Adipocyte (in vitro differentiated cells): ENCODE data around the gene TNFRSF17.

ENCODE experiments used
- DNase-seq: peaks from one replicate; pipeline ENCODE4 v3.0.0-alpha.2; 2015; ENCODE audit warnings: low read depth
- H3K27me3 ChIP-seq: replicated peaks from 2 replicates; pipeline ENCODE4 v1.7.0; 2013; ENCODE audit warnings: mild to moderate bottlenecking, low read length, moderate library complexity; ENCODE audit not compliant: control insufficient read depth, insufficient read depth
- H3K36me3 ChIP-seq: 2 replicates; pipeline ENCODE4 v1.7.0; 2013; ENCODE audit warnings: low read length, mild to moderate bottlenecking, moderate library complexity; ENCODE audit not compliant: control insufficient read depth, insufficient read depth, severe bottlenecking
- H3K4me1 ChIP-seq: 2 replicates; pipeline ENCODE4 v1.7.0; 2013; ENCODE audit warnings: mild to moderate bottlenecking, low read length, moderate library complexity; ENCODE audit not compliant: control insufficient read depth, insufficient read depth
- H3K4me3 ChIP-seq: 2 replicates; pipeline ENCODE4 v1.7.0; 2013; ENCODE audit warnings: mild to moderate bottlenecking, low read length, moderate library complexity
- H3K9ac ChIP-seq: 2 replicates; pipeline ENCODE4 v1.7.0; 2013; ENCODE audit warnings: mild to moderate bottlenecking, low read length, moderate library complexity
- H3K9me3 ChIP-seq: 2 replicates; pipeline ENCODE4 v1.7.0; 2013; ENCODE audit warnings: mild to moderate bottlenecking, low read length, moderate library complexity; ENCODE audit not compliant: control insufficient read depth

TNFRSF17 gene

GRCh38 chr16:12010388-12011251 lies 45.6 kb downstream of the TNFRSF17 start:
- Histone ChIP-seq H3K4me3 (peak overlapping the region; percentile 35), H3K4me1 (peaks cover 17% of the 10 kb centered on the region), H3K27me3 (no peaks in the 10 kb centered on the region), H3K36me3 (peaks cover 1% of the 10 kb centered on the region), H3K9me3 (no peaks in the 10 kb centered on the region), H3K9ac (peak overlapping the region; percentile 56)
- DNase-seq = no peak

DNA sequence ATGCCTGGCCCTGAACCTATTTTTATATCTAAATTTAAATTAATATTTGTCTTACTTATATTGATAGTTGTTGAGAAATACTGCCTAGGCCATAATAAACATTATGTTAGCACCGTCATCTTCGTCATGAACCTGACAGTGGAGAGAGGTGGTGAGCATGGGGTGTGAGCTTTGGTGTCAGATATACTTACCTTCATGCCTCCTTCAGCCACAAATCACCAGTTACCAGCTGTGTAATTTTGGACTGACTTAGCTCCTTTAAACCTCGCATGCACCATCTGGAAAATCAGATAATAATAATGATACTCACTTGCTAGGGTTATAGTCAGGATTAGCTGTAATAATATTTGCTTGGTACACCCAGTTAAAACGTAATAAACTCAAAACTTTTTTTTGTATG lies 46.6 kb downstream of the TNFRSF17 start:
- H3K9me3 ChIP-seq = no peaks in the 10 kb centered on the region
- no peaks in the 10 kb centered on the region for H3K36me3 ChIP-seq
- no peak overlapping the region for H3K4me3 ChIP-seq
- peaks cover 24% of the 10 kb centered on the region for H3K4me1 ChIP-seq
- no peak for DNase-seq
- no peaks in the 10 kb centered on the region for H3K27me3 ChIP-seq
- no peak overlapping the region for H3K9ac ChIP-seq

- H3K4me3 ChIP-seq = no peak overlapping the region
- H3K9ac ChIP-seq = no peak overlapping the region
- H3K36me3 ChIP-seq = no peaks in the 10 kb centered on the region
- peaks cover 25% of the 10 kb centered on the region for H3K4me1 ChIP-seq
- no peaks in the 10 kb centered on the region for H3K9me3 ChIP-seq
- DNase-seq = peak; percentile 47
- H3K27me3 ChIP-seq = no peaks in the 10 kb centered on the region
Observed at GRCh38 chr16:12016291-12016947, 51.4 kb downstream of the TNFRSF17 start.

GRCh38 chr16:12017558-12017957 lies 52.5 kb downstream of the TNFRSF17 start:
- peaks cover 25% of the 10 kb centered on the region for H3K4me1 ChIP-seq

More at GRCh38 chr16:12017558-12017957, 52.5 kb downstream of the TNFRSF17 start:
- H3K9me3 ChIP-seq = no peaks in the 10 kb centered on the region
- H3K36me3 ChIP-seq = no peaks in the 10 kb centered on the region
- peak; percentile 65 for DNase-seq
- no peak overlapping the region for H3K9ac ChIP-seq
- no peaks in the 10 kb centered on the region for H3K27me3 ChIP-seq
- H3K4me3 ChIP-seq = no peak overlapping the region
